MM.1S (cell line): Measurements from ENCODE around the gene SH3BGRL3.

Experiments used
- EZH2 ChIP-seq: fragments of 300-600 bp; sonication (generic); optimal IDR thresholded peaks from 2 replicates; pipeline ENCODE3; 2017; ENCODE audit warnings: low read depth, mild to moderate bottlenecking, antibody characterized with exemption, low read length, mixed read lengths
- EZH2phosphoT487 ChIP-seq: fragments of 300-600 bp; sonication (generic); IDR thresholded peaks from 2 replicates; pipeline ENCODE4 v1.6.1; 2018; ENCODE audit warnings: antibody characterized with exemption, low read length
- TF ChIP-seq, protein P1 (sequence below): fragments of 300-600 bp; sonication (generic); IDR thresholded peaks from 2 replicates; pipeline ENCODE4 v1.5.1; 2016; ENCODE audit warnings: antibody characterized with exemption, low read length, mixed read lengths

GRCh38 chr1:26291939-26292338, 12.1 kb downstream of the SH3BGRL3 start:
- TF ChIP-seq, protein P1, sequence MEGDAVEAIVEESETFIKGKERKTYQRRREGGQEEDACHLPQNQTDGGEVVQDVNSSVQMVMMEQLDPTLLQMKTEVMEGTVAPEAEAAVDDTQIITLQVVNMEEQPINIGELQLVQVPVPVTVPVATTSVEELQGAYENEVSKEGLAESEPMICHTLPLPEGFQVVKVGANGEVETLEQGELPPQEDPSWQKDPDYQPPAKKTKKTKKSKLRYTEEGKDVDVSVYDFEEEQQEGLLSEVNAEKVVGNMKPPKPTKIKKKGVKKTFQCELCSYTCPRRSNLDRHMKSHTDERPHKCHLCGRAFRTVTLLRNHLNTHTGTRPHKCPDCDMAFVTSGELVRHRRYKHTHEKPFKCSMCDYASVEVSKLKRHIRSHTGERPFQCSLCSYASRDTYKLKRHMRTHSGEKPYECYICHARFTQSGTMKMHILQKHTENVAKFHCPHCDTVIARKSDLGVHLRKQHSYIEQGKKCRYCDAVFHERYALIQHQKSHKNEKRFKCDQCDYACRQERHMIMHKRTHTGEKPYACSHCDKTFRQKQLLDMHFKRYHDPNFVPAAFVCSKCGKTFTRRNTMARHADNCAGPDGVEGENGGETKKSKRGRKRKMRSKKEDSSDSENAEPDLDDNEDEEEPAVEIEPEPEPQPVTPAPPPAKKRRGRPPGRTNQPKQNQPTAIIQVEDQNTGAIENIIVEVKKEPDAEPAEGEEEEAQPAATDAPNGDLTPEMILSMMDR: no peak
- no peak for TF ChIP-seq EZH2
- no peak for TF ChIP-seq EZH2phosphoT487
